CD4-positive, alpha-beta T cell (primary cell): ENCODE measurements around the gene PLSCR1. TPM values are rescaled to one million over a fixed set of nuclear protein-coding genes. Genes with fewer than 3 reads are reported as not detected.
A peak's percentile ranks its signal among the peaks of the same experiment; 100 is the strongest.

Experiments
- ATAC-seq: fragments of 200-7000 bp; cut with Tn5 transposase; one replicate; pipeline ENCODE4 v1.10.0; 2022; ENCODE audit warnings: mild to moderate bottlenecking; ENCODE audit not compliant: poor library complexity
- CTCF ChIA-PET: fragments of 350-600 bp; sonication (Branson Sonifier 250); formaldehyde crosslinking; loops from one replicate; lab custom pipeline; 2021; ENCODE audit warnings: antibody characterized with exemption, inconsistent platforms; lab: Charles Lee
- POLR2A ChIA-PET: fragments of 350-600 bp; sonication (Branson Sonifier 250); formaldehyde crosslinking; loops from one replicate; lab custom pipeline; 2021; ENCODE audit warnings: antibody characterized with exemption, inconsistent platforms; lab: Charles Lee
- DNase-seq, 14 experiments: peaks; one replicate each; pipeline ENCODE4 v3.0.0-alpha.2; 2013 to 2020; ENCODE audit warnings: mixed read lengths in 2 of 14
- H3K27ac ChIP-seq, 2 donors: one replicate each; pipeline versions ENCODE4 v1.5.1 to v1.7.0; 2013; ENCODE audit warnings: low read length in 2 of 2, low read depth in 1 of 2, mild to moderate bottlenecking in 1 of 2
- H3K27me3 ChIP-seq, 2 experiments: 1 replicate in 1 of 2; 2 replicates in 1 of 2; pipeline versions ENCODE4 v1.6.1 to v1.7.0; 2013; ENCODE audit warnings: low read length in 2 of 2, control low read depth in 1 of 2, mild to moderate bottlenecking in 1 of 2, moderate library complexity in 1 of 2; ENCODE audit not compliant: insufficient read depth in 2 of 2, control insufficient read depth in 1 of 2
- H3K36me3 ChIP-seq: one replicate; pipeline ENCODE4 v1.6.1; 2013; ENCODE audit warnings: low read length, control low read depth; ENCODE audit not compliant: insufficient read depth
- H3K4me1 ChIP-seq: one replicate; pipeline ENCODE4 v1.6.1; 2013; ENCODE audit warnings: low read length, control low read depth; ENCODE audit not compliant: insufficient read depth
- H3K4me3 ChIP-seq: one replicate; pipeline ENCODE4 v1.5.1; 2013; ENCODE audit warnings: mild to moderate bottlenecking, low read length, moderate library complexity
- H3K9me3 ChIP-seq, 2 experiments: 1 replicate in 1 of 2; 2 replicates in 1 of 2; pipeline versions ENCODE4 v1.6.1 to v1.7.0; 2013; ENCODE audit warnings: low read length in 2 of 2, mild to moderate bottlenecking in 2 of 2, control low read depth in 1 of 2, moderate library complexity in 1 of 2; ENCODE audit not compliant: control insufficient read depth in 1 of 2, insufficient read depth in 1 of 2
- H3K27ac Mint-ChIP-seq: one replicate; pipeline ENCODE4 v1.8.0; 2020; ENCODE audit warnings: mixed read lengths
- H3K27me3 Mint-ChIP-seq: one replicate; pipeline ENCODE4 v1.8.0; 2021; ENCODE audit warnings: mixed read lengths
- H3K36me3 Mint-ChIP-seq: one replicate; pipeline ENCODE4 v1.8.0; 2021; ENCODE audit warnings: low read depth, mixed read lengths
- H3K4me1 Mint-ChIP-seq: one replicate; pipeline ENCODE4 v1.8.0; 2021; ENCODE audit warnings: low read depth, mixed read lengths
- H3K4me3 Mint-ChIP-seq: one replicate; pipeline ENCODE4 v1.8.0; 2020; ENCODE audit warnings: mild to moderate bottlenecking, mixed read lengths
- H3K9me3 Mint-ChIP-seq: one replicate; pipeline ENCODE4 v1.8.0; 2020; ENCODE audit warnings: mixed read lengths
- CTCF ChIP-seq: fragments of 200-600 bp; IDR thresholded peaks from one replicate; pipeline ENCODE4 v1.8.0; 2022; ENCODE audit warnings: antibody characterized with exemption, mild to moderate bottlenecking
- intact Hi-C, 2 experiments: fragments of 100-400 bp; cut with DNase I in 1 of 2; cut with micrococcal nuclease in 1 of 2; formaldehyde crosslinking; loops; one replicate each; pipeline versions ENCODE4 v1.15.1 to v1.9.0; 2023 to 2025; cut with DNase I, micrococcal nuclease
- total RNA-seq, 174 experiments: library from RNA in 2 of 174; stranded (reverse) in 2 of 174; gene quantifications; one replicate each; pipeline ENCODE4 v1.2.3 and lab custom pipeline; 2021 to 2026

PLSCR1 gene
- total RNA-seq, 2 experiments from 2014 or later = 8.2 to 8.3 TPM

- Mint-ChIP-seq H3K4me3 (no peak overlapping the region), H3K27ac (no peak overlapping the region), H3K4me1 (peaks cover 9% of the 10 kb centered on the region), H3K36me3 (no peaks in the 10 kb centered on the region), H3K9me3 (no peaks in the 10 kb centered on the region), H3K27me3 (no peaks in the 10 kb centered on the region)
- no peak for TF ChIP-seq CTCF
- Histone ChIP-seq H3K27me3 (no peaks in the 10 kb centered on the region), H3K36me3 (no peaks in the 10 kb centered on the region), H3K4me3 (no peak overlapping the region), H3K4me1 (no peaks in the 10 kb centered on the region), H3K27ac (no peak overlapping the region), H3K9me3 (no peaks in the 10 kb centered on the region)
- DNase-seq (no peak), ATAC-seq (no peak)
- ChIA-PET POLR2A (interaction anchor here (1.4 kb wide), 1 partner anchor 12 kb away, joined by 3 read pairs; the partner anchor contains the start of gene PLSCR1), CTCF (no interaction called here)
- intact Hi-C loops = no loop called here
These were observed 10.9 kb upstream of the PLSCR1 start for GRCh38 chr3:146555311-146555710.

GRCh38 chr3:146554151-146554760, 9.8 kb upstream of the PLSCR1 start:
- H3K36me3 ChIP-seq = no peaks in the 10 kb centered on the region
- Mint-ChIP-seq H3K9me3 (no peaks in the 10 kb centered on the region), H3K4me1 (peaks cover 17% of the 10 kb centered on the region), H3K4me3 (no peak overlapping the region), H3K27me3 (no peaks in the 10 kb centered on the region), H3K27ac (no peak overlapping the region), H3K36me3 (no peaks in the 10 kb centered on the region)
- H3K4me1 ChIP-seq = no peaks in the 10 kb centered on the region
- H3K27ac ChIP-seq = no peak overlapping the region
- no peak overlapping the region for H3K4me3 ChIP-seq
- ChIA-PET CTCF (interaction anchor here (1.7 kb wide), 1 partner anchor 23 kb away, joined by 4 read pairs; no protein-coding TSS in a partner anchor), POLR2A (interaction anchor here (1.4 kb wide), 1 partner anchor 11 kb away, joined by 3 read pairs; the partner anchor contains the start of gene PLSCR1)
- H3K9me3 ChIP-seq = no peaks in the 10 kb centered on the region
- TF ChIP-seq CTCF = no peak
- ATAC-seq = no peak
- no peak for DNase-seq
- intact Hi-C loops = no loop called here
- no peaks in the 10 kb centered on the region for H3K27me3 ChIP-seq

- Histone ChIP-seq H3K4me1 (no peaks in the 10 kb centered on the region), H3K36me3 (no peaks in the 10 kb centered on the region), H3K27me3 (no peaks in the 10 kb centered on the region), H3K4me3 (no peak overlapping the region), H3K9me3 (no peaks in the 10 kb centered on the region), H3K27ac (no peak overlapping the region)
- no peaks in the 10 kb centered on the region for H3K27me3 Mint-ChIP-seq
- H3K9me3 Mint-ChIP-seq = no peaks in the 10 kb centered on the region
- no peaks in the 10 kb centered on the region for H3K36me3 Mint-ChIP-seq
- no peak overlapping the region for H3K4me3 Mint-ChIP-seq
- intact Hi-C loops = no loop called here
- H3K27ac Mint-ChIP-seq = no peak overlapping the region
- DNase-seq (peak in 3 of 14 experiments; percentile 11 to 48 (median 34)), ATAC-seq (peak; percentile 32)
- CTCF ChIA-PET = interaction anchor here (0.7 to 0.9 kb wide), 2 partner anchors 10 to 21 kb away, joined by 3 read pairs; no protein-coding TSS in a partner anchor
- POLR2A ChIA-PET = interaction anchor here (0.6 kb wide), 1 partner anchor 44 kb away, joined by 3 read pairs; no protein-coding TSS in a partner anchor
- peaks cover 38% of the 10 kb centered on the region for H3K4me1 Mint-ChIP-seq
- no peak for TF ChIP-seq CTCF
These were observed 6.5 kb upstream of the PLSCR1 start for GRCh38 chr3:146550743-146551510.
